ENCODE measurements around the gene ACSM6. TPM values are rescaled to one million over a fixed set of nuclear protein-coding genes. Genes with fewer than 3 reads are reported as not detected.

Gene ACSM6
- polyA plus RNA-seq, 1 of the 3 experiments (the other 2 are of a cell fraction), result not detected

DNA sequence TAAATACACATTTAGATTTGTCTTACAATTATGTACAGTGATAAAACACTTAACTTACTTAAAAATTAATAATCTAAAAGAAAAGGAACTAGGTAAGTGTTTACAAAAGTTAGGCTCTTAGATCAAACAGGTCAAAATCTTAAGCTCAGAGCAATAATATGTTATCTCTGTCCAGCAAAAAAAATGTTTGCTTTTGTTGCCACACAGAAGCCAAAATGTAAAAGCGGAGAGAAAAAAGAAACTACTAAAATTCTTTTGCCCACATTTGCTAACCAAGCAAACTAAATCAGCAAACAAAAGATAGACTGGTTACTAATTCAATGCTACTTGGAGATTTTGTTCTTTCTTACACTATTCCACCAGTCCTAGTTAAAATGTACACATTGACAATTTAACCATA lies 15.2 kb upstream of the ACSM6 start (continued):
- TF ChIP-seq, protein P1, sequence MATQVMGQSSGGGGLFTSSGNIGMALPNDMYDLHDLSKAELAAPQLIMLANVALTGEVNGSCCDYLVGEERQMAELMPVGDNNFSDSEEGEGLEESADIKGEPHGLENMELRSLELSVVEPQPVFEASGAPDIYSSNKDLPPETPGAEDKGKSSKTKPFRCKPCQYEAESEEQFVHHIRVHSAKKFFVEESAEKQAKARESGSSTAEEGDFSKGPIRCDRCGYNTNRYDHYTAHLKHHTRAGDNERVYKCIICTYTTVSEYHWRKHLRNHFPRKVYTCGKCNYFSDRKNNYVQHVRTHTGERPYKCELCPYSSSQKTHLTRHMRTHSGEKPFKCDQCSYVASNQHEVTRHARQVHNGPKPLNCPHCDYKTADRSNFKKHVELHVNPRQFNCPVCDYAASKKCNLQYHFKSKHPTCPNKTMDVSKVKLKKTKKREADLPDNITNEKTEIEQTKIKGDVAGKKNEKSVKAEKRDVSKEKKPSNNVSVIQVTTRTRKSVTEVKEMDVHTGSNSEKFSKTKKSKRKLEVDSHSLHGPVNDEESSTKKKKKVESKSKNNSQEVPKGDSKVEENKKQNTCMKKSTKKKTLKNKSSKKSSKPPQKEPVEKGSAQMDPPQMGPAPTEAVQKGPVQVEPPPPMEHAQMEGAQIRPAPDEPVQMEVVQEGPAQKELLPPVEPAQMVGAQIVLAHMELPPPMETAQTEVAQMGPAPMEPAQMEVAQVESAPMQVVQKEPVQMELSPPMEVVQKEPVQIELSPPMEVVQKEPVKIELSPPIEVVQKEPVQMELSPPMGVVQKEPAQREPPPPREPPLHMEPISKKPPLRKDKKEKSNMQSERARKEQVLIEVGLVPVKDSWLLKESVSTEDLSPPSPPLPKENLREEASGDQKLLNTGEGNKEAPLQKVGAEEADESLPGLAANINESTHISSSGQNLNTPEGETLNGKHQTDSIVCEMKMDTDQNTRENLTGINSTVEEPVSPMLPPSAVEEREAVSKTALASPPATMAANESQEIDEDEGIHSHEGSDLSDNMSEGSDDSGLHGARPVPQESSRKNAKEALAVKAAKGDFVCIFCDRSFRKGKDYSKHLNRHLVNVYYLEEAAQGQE (IDR thresholded peaks at IDR 0.05; ENCODE audit: low read depth, low read length), result no peak
- TF ChIP-seq, protein P2, sequence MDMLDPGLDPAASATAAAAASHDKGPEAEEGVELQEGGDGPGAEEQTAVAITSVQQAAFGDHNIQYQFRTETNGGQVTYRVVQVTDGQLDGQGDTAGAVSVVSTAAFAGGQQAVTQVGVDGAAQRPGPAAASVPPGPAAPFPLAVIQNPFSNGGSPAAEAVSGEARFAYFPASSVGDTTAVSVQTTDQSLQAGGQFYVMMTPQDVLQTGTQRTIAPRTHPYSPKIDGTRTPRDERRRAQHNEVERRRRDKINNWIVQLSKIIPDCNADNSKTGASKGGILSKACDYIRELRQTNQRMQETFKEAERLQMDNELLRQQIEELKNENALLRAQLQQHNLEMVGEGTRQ (IDR thresholded peaks at IDR 0.05; ENCODE audit: borderline replicate concordance, low read depth, low read length), result no peak

DNA sequence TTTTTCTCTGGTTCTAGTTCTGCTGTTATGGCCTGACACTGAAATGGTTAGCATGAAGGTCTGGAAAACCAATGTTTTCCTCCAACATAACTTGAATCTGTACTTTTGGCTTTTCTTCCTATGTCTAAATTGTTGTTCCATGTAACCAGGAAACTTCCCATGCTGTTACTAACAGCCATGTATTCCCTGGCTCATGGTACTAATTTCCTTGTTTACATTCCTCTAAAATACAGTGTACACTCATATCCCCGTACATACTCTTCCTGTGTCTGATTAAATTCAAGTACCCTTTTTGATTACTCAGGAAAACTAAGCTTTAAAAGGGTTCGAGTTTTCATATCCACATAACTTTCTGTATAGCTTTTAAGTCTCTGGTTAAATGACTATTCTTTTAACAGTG lies 12.3 kb upstream of the ACSM6 start:
- no peaks in the 10 kb centered on the region for H3K9me2 ChIP-seq
- 45% methylated on average over 2 of the region's 2 CpGs for WGBS (ENCODE audit: low lambda C conversion rate)
- no peak overlapping the region for H3K4me2 ChIP-seq
- H3F3A ChIP-seq (replicated peaks; ENCODE audit: insufficient read depth), result no peaks in the 10 kb centered on the region
- DNase-seq, result no peak
- H3K9ac ChIP-seq, result no peak overlapping the region
- H3K4me3 ChIP-seq (ENCODE audit: low read depth in 2 of 2, low read length in 1 of 2), result no peak overlapping the region
- H3K36me3 ChIP-seq (replicated peaks in 1 of 2; ENCODE audit: control insufficient read depth in 1 of 2, insufficient read depth in 2 of 2, low read length in 1 of 2), result no peaks in the 10 kb centered on the region
- TF ChIP-seq GATA2 (CRISPR knock-in tag; IDR thresholded peaks at IDR 0.05), result no peak
- no peak for TF ChIP-seq NFIC (IDR thresholded peaks at IDR 0.05; ENCODE audit: borderline replicate concordance)
- TF ChIP-seq, protein P3, sequence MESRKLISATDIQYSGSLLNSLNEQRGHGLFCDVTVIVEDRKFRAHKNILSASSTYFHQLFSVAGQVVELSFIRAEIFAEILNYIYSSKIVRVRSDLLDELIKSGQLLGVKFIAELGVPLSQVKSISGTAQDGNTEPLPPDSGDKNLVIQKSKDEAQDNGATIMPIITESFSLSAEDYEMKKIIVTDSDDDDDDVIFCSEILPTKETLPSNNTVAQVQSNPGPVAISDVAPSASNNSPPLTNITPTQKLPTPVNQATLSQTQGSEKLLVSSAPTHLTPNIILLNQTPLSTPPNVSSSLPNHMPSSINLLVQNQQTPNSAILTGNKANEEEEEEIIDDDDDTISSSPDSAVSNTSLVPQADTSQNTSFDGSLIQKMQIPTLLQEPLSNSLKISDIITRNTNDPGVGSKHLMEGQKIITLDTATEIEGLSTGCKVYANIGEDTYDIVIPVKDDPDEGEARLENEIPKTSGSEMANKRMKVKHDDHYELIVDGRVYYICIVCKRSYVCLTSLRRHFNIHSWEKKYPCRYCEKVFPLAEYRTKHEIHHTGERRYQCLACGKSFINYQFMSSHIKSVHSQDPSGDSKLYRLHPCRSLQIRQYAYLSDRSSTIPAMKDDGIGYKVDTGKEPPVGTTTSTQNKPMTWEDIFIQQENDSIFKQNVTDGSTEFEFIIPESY (IDR thresholded peaks at IDR 0.05; ENCODE audit: borderline replicate concordance, low read depth), result no peak
- TF ChIP-seq TCF12 (IDR thresholded peaks at IDR 0.05), result no peak
- no peaks in the 10 kb centered on the region for H3K79me2 ChIP-seq (ENCODE audit: insufficient read depth)
- H3K4me1 ChIP-seq (ENCODE audit: control insufficient read depth in 1 of 2, insufficient read depth in 2 of 2, low read depth in 1 of 2, low read length in 1 of 2), result no peaks in the 10 kb centered on the region; a peak in 1 of 4 replicates
- ChIA-PET POLR2A (no interaction called here), CTCF (interaction anchor here (1.0 to 1.9 kb wide), 3 partner anchors 9 to 65 kb away, joined by 3 to 9 read pairs (median 7); no protein-coding TSS in a partner anchor)
- H3K27ac ChIP-seq (ENCODE audit: low read depth in 2 of 2, low read length in 1 of 2), result no peak overlapping the region
- no peak overlapping the region for H2AFZ ChIP-seq (ENCODE audit: low read depth)
- H3K9me3 ChIP-seq, result no peaks in the 10 kb centered on the region
- H4K20me1 ChIP-seq (ENCODE audit: insufficient read depth), result no peaks in the 10 kb centered on the region
- no peaks in the 10 kb centered on the region for H3K27me3 ChIP-seq (ENCODE audit: insufficient read depth)
